NCI-H69 (cell line): ENCODE data around the gene METTL22.

ENCODE experiments used
- DNase-seq: peaks from one replicate; lab custom pipeline; 2025; lab: John Stamatoyannopoulos, UW

METTL22 gene, protein sequence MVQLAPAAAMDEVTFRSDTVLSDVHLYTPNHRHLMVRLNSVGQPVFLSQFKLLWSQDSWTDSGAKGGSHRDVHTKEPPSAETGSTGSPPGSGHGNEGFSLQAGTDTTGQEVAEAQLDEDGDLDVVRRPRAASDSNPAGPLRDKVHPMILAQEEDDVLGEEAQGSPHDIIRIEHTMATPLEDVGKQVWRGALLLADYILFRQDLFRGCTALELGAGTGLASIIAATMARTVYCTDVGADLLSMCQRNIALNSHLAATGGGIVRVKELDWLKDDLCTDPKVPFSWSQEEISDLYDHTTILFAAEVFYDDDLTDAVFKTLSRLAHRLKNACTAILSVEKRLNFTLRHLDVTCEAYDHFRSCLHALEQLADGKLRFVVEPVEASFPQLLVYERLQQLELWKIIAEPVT

DNA sequence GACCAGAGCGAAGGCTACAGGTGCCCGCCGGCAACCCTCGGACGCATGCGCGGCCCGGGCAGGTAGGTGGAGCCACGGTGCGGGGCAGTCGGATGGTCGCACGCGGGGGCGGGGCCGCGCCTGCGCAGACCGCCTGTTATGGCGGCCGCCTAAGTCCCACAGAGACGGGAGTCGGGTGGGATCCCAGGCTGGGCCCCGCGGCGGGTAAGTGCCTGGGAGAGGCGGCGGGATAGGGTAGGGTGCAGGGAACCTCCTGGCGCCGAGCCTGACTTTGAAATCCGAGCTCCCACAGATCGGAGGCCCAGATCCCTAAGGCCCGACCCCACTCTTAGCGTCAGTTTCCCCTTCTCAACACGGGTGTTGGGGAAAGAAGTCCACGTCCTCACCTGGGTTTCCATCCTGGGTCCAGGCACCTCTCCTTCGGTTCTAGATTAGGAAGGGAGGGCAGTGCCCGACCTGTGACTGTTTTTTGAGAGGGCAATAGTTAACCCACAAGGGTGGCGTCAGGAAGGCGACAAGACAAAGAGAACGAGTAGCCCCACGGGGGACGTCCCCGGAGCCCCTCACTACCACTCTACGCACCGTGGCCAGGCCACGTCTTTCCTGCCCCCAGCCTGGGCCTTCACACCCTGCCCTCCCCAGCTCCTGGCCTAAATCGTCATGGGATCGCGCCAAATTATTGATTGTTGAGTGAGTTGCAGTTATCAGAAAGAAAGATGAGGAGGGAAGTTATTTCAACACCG, at the start of gene METTL22:
Gene METTL22, plus strand, starts transcription at position 127 of the 743 bp plus-strand sequence. CDS start 3,968 bp downstream, outside the sequence.
- DNase-seq, result peak; percentile 94

DNA sequence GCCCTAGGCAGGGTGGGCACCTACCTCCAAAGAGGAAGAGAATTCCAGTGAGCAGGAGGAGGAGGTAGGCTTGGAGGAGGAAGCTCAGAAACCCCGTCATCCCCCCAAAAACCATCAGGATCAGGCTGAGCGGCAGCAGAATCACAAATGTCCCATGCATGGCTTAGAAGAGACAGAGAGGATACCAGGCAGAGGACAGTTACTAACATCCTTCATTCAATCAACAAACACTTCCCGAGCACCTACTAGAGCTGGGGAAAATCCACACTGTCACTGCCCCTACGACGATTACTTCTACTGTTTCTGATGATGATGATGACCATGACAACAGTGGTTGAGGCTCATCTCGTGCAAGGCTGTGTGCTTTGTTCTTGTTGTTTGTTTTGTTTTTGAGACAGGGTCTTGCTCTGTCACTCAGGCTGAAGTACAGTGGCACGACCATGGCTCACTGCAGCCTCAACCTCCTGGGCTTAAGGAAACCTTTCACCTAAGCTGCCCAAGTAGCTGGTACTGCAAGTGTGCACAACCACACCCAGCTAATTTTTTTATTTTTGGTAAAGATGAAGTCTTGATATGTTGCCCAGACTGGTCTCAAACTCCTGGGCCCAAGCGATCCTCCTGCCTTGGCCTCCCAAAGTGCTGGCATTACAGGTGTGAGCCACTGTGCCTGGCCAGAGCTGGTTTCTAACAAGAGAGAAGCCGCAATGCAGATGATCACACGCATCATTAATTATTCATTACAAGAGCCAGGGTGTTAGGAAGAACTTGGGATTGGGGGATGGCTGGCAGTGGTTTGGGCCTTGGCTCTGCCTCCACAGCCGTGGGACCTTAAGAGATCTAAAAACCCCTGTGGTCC, 49.2 kb upstream of the METTL22 start:
- no peak for DNase-seq

DNA sequence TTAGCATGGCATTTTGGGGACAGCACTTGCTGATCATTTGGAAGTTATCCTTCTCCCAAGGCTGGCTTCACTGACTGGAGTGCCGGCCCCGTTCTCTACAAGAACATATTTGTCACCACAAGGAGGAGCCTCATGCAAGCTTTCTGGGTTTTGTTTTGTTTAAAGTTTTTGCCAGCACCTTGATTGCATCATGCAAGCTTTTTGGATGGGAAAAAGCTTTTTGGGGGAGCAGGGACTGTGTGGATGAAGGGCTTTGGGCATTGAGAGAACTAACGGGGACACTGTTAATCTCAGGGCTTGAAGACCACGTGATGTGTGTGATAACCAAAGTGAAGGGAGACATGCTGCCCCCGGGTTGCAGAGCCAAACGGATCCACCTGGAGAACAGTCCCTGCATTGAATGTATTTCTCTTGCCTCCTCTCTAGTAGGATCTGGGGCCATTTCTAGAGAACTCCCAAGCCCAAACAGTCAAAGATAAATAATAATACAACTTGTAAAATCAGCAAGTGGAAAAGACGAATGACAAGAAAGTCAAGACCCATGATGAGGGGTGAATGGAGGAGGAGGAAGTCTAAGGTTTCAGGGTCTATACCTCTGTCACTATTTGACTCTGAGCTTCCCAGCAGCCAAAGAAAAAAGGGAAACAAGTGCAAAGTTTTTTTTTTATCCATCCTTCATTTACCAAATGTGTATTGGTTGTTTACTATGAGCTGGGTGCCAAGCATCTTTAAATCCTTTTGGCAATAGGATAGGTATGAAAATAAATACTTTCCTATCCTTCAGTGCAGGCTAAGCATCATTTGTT, 48.4 kb upstream of the METTL22 start:
- peak; percentile 57 for DNase-seq

DNA sequence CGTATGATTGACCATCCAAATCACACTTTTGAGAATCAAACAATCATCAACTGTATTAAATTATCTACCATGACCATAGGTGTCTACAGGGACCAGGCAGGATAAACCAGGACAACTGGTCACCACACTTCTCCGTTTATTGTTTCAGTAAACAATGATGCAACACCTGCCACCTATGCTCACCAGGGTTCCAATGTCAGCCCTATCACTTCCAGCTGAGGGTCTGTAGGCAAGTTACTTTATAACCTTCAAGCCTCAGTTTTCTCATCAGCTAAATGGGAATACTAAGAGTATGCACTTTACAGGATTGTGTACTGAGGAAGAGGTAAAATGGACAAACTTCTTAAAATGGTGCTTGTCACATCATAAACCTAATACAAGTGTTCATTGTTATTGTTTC, 46.1 kb upstream of the METTL22 start:
- peak; percentile 9 for DNase-seq

DNA sequence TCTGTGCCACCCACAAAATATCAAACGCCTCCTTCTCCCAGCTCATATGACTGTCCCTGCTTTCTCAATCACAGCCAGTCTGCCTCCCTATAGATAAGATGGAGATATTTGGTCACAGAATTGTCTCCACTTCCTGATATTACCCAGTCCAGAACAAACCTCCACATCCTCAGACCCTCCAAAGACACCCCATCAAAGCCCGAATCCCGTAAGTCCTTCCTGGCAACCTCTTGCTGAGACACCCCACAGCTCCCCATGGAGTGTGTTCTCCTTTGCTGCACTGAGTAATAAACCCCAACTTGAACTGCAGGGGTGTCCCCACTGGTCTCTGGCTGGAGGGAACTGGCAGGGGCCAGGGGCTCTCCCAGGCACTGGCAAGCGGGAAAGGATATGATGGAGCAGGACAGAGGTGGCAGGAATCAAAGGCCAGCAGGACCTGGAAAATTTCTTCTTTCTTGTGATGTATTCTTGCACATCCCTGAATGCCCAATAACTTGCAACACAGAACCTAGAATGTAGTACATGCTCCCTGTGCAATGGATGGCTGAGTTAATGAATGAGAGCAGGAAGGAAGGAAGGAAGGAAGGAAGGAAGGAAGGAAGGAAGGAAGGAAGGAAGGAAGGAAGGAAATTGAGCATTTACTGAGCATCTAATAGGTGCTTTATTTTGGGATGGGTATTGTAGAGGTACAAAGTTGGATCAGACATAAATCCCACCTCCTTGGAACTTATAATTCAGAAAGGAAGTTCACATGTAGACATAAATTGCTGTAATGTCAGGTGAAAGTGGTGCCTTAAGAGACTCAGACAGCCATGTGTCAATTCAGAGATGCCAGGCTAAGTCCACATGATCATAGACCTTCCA, 45.1 kb upstream of the METTL22 start:
- no peak for DNase-seq

DNA sequence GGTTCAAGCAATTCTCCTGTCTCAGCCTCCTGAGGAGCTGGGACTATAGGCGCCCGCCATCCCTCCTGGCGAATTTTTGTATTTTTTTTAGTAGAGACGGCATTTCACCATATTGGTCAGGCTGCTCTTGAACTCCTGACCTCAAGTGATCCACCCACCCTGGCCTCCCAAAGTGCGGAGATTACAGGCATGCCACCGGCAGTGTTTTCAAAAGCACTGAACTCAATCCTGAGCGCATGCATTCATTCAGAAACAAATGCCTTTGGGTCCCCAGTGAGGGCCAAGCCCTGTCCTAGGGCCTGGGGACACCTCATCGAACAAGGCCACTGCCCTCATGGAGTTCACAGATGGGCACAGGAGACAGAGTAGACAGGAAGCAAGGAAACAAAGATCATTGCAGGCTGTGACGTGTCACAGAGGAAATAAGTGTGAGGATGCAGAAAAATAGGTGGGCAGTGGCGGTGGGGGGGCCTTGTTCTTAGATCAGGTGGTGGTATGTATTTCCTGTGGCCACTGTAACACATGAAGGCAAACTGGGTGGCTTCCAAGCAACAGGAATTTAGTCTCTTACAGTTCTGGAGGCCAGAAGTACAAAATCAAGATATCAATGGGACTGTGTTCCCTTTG, 43.7 kb upstream of the METTL22 start:
- DNase-seq, result no peak

DNA sequence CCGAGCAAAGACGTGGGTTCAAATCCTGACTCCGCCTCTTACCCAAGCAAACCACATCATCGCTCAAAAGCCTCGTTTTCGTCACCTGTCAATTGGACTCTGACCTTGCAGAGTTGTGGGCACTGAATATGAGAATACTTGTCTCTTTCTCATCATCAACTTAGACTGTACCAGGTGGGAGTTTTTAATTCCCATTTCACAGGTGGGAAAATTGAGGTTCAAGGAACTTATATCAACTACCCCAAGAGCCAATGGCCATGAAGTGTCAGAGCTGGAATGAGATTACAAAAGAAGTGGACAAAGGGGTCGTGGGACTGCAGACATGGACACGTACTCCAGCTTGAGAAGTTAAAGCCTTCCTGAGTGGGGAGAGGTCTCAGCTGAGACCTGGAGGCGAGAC, 41.9 kb upstream of the METTL22 start:
- DNase-seq, result no peak

DNA sequence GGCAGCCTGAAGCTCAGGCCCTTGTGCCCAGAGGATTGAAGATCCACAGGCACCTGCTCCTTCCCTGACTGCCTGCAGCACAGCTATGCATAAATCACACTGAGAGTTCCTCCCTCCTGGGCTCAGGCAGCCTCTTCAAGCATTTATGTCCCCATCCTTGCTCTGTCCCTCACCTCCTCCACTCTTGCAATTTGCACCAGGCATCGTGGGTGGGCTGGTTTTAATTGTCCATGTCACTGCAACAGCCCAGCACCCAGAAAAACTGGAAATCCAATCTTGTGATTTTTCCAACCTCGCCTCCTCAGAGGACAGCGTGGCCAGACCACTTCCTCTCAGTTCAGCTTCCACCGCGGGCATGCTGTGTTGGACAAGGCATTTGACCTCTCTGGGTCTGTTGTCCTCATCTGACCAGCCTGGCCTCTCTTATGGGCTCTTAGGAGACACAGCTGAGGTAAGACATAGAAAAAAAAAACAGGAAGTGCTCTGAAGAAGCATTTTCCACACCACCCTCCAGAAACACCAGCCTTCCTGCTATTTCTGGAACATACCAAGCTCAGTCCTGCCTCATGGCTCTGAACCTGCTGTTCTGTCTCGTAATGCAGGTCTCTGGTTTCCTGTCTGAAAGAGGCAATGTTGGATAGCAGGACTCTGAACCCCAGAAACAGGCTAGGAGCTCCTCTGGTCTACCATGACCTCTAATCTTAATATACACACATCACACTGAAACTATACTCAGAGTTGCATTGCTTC, 39.5 kb upstream of the METTL22 start:
- DNase-seq, result peak; percentile 40

DNA sequence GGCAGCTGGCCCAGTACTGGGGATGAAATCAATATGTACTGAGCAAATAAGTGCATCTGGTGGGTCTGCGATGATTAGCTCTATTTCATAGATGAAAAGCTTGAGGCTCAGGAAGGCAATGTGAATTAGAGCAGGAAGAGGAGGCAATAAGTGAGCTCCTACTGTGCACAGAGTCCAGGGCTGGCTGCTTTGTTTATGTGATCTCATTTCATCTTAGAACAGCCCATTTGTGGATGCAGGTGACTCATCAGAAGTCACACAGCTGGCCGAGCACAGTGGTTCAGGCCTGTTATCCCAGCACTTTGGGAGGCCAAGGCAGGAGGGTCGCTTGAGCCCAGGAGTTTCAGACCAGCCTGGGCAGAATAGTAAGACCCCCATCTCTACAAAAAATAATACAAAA, 38.3 kb upstream of the METTL22 start:
- peak; percentile 88 for DNase-seq

DNA sequence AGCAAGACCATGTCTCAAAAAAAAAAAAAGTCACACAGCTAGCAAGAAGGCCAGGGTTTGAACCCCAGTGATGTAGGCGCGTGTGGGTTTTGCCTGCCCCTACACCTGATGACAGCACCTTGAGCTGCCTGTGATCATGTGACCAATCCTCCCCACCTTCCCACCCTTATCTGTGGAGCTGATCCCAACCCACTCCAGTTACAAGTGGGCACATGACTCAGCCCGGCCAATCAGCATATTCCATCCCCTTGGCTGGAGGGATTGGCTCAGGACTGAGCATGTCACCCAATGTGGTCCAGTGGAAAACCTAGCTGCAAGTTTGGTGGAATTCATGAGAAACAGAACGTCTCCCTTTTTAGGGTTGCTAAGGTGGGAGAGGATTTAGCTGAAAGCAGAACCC, 37.8 kb upstream of the METTL22 start:
- DNase-seq, result peak; percentile 55

DNA sequence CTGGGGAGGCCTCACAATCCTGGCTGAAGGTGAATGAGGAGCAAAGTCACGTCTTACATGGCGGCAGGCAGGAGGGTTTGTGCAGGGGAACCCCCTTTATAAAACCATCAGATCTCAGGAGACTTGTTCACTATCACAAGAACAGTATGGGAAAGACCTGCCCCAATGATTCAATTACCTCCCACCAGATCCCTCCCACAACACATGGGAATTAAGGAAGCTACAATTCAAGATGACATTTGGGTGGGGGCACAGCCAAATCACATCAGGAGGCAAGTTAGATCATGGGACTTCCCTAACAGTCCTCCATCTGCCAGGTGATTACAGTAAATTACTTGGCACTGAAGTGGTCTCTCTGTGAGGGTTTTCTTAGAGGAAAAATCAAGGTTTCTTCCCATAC, 36.5 kb upstream of the METTL22 start:
- DNase-seq, result peak; percentile 81

DNA sequence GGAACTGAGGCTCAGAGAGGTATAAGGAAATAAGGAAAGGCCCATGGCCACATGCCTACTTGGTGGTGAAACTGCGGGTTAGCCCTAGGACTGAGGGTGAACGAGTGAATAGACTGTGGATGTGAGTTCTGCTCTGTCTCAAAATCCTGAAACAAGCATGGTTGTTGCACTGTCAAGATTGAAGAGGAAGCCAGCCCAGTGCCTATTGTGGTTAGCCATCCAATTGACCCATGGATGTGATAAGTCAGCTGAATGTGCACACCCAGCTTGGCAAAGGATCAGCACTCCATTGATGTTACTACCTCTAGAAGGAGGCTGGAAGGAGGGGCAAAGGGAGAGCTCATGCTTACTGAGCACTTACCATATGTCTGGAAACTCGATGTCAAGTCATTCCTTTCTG, 35.6 kb upstream of the METTL22 start:
- peak; percentile 51 for DNase-seq

DNA sequence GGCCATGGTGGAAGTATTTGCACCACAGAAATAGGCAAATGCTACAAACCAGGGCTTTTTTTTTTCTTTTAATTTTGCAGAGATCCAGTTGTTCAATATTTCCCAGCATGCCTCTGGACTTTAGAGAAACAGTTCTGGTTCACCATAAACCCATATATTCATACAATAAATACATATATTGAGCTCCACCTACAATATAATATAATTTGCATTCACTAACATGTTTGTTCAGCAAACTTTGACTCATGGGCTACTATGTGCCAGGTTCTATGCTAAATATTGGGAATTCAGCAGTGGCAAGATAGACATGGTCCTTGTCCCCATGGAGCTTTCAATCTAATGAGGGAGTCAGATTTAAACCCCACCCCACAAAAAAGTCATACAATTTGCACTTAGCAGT, 34.4 kb upstream of the METTL22 start:
- DNase-seq, result no peak

DNA sequence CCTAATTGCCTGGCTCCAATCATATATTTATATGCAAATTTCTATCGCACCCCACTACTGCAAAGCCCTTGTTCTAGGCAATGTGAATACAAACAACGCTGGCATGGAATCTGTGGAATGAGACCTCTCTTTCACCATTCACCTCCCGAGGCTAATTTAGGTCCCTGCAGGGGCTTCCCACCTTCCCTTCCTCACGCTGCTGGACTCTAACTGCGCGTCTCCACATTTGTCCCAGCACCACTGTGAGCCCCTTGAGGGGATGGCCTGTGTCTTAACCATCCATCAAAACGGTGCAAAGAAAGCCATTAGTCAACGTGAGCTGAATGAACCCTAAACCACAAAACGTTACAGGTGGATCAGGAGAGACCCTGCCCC, 32.8 kb upstream of the METTL22 start:
- DNase-seq, result no peak

DNA sequence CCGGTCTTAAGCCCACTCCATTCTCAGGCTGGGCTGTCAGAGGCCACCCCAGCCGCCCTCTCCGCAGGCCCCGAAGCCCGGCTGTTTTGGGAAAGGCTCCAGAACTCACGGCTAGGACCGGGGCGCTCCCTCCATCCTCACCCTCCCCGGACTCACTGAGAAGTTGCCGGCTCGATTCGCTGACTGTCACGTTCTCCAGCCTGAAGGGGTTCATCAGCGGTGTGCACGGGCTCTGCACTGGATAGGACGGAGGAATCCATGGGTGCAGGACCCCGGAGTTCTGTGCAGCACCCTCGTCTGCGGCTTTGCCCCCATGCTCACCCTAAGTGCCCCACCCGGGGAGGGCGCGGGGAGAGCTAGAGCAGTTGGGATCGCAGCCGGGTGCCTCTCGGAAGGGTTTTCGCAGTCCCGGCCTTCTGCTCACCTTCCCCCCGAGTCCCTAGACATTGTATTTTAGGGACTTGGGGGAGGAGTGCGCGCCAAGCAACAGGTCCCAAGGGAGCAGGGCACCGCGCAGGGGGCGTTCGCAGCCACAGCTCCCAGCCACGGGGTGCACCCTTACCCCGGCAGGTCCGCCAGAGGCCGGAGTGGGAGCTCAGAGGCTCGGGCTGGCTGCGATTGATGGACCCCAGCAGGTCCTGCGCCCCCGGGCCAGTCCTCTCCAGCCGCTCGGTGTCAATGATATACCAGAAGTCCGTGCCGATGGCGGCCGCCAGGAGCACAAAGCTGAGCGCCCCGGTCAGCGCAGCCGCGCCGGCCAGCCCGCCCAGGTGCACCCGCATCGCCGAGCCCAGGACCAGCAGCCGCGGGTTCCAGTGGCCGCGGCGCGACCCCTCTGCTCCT, 32.2 kb upstream of the METTL22 start:
- DNase-seq, result peak; percentile 45

DNA sequence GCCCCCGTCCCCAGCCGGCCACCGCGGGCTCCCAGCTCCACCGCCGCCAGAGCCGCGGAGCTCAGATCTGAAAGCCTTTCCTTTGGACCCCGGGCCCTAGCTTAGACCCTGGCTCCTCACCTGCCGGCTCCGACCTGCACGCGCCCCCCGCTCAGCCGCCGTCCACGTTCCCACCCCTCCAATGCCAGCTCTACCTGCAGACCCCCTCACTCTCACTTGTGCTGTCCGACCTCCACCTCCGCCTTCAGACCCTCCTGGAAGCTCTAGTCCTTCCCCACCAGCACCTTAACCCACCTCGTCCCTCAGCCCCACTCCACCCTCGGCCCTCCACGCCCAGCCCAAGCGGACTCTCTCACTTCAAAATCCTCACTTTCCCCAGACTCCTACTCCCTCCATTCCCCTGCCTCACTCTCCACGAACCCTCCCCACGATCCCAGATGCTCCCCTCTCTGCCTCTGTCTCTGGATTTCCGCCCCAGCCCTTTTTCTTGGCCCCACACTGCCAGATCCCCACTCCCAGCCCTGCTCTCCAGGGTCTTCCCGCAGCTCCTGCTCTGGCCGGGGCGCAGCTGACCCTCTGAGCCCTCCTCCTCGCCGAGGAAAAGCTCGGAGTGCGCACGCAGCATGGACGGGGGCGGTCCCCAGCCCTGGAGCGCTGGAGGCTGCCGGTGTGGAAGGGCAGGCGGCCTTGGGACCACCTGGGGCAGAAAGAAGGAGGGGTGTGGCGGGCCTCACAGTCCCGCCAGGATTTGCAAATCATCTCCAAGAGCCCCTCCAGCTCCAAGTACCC, 31.4 kb upstream of the METTL22 start, which contains the start of gene TMEM114:
Gene TMEM114, minus strand, starts transcription at position 612 of the 789 bp plus-strand sequence. CDS start 673 bp downstream, outside the sequence.
- DNase-seq, result peak; percentile 34

DNA sequence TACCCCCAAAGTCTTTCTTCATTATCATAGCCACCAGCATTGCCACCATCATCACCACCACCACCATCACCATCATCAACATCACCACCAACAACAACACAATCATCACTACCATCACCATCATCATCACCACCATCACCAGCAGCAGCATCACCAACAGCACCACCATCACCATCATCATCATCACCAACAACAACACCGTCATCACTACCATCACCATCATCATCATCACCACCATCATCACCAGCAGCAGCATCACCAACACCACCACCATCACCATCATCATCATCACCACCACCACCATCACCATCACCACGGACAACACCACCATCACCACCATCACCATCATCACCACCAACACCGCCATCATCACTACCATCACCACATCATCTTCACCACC, 30.7 kb upstream of the METTL22 start:
- DNase-seq, result no peak

DNA sequence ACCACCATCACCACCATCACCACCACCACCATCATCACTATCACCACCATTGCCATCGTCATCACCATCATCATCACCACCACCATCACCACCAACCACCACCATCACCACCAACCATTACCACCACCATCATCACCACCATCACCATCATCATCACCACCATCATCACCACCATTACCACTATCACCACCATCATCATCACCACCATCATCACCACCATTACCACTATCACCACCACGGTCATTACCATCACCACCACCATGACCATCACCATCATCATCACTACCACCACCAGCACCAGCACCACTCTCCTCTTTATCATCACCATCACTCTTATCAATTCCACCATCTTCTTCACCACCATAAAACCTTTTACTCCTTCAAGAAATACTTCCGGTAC, 30.0 kb upstream of the METTL22 start:
- no peak for DNase-seq
